ENCODE data around the gene FAM184B.

Gene FAM184B

DNA sequence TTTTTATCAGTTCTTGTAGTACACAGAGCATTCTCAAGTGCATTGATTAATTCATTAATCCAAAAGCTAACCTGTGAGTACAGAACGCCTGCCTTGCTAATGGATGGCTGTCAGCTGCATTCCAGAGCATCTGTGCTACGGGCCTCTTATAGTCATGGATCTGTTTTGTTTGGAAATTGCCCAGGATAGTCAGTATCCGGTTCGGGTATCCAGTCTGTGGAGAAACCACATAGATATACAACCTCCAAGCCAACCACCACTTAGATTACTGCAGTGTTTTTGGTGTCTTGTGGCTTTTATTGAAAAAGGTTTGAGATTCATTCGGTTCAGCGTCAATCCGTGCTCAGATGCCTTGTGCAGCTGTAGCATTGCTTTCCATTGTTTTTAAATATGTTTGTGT, 200.5 kb downstream of the FAM184B start:
- in situ Hi-C loops (cut with HindIII; ENCODE audit: low sequenced_read_pairs) = no loop called here

More for the DNA sequence above, 200.5 kb downstream of the FAM184B start:
- TF ChIP-seq CTCF (IDR thresholded peaks at IDR 0.05; ENCODE audit: low read depth, low read length) = no peak
- no peak overlapping the region for H3K4me3 ChIP-seq (ENCODE audit: low read depth, low read length)
- DNase-seq (ENCODE audit: low read depth, low spot score) = peak; percentile 83
